ENCODE measurements around the gene DNM1.

The DNM1 gene

DNA sequence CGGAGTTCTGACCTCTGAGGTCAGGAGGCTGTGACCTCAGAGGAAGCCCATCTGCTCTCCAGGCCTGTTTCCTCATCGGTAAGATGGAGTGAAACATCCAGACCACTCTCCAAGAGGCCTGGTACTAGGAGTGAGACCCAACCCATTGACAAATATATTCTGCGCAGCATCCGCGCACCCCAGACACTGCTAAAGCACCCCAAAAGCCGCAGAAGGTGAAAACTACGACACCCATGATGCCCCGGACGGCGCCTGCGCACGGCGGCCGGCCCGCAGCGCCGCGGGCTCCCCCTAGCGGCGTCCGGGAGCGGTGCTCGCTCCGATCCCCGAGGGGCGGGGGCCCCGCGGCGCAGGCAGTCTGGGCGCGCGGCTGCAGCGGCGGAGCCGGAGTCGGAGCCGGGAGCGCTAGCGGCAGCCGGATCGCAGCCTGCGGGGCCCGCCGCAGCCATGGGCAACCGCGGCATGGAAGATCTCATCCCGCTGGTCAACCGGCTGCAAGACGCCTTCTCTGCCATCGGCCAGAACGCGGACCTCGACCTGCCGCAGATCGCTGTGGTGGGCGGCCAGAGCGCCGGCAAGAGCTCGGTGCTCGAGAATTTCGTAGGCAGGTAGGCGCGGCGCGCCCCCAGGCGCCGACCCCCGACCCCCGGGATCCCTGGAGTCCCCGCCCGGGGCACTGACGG lies at the start of gene DNM1:
Gene DNM1, plus strand, starts transcription at position 356 of the 683 bp plus-strand sequence. Its CDS starts 92 bp downstream, at position 448.
- Histone ChIP-seq H3K9ac (ENCODE audit: low read depth in 1 of 2, low read length in 2 of 2) (peak within 1 kb of the TSS; percentile 23 to 52), H3K36me3 (ENCODE audit: control insufficient read depth in 2 of 2, insufficient read depth in 2 of 2, low read length in 2 of 2) (no peaks in the 10 kb centered on the region), H3K4me1 (ENCODE audit: control insufficient read depth in 2 of 2, insufficient read depth in 2 of 2, low read length in 2 of 2) (peaks cover 5 to 10% of the 10 kb centered on the region in 2 donors), H3K27me3 (ENCODE audit: control insufficient read depth in 2 of 2, insufficient read depth in 2 of 2, low read length in 2 of 2) (peaks cover 11 to 18% of the 10 kb centered on the region in 2 donors), H3K4me3 (ENCODE audit: low read length in 2 of 2) (peak within 1 kb of the TSS; percentile 66 to 71), H3K27ac (ENCODE audit: low read depth in 2 of 2, low read length in 2 of 2) (no peak within 1 kb of the TSS), H3K9me3 (ENCODE audit: control insufficient read depth in 2 of 2, low read length in 2 of 2) (no peaks in the 10 kb centered on the region)

DNA sequence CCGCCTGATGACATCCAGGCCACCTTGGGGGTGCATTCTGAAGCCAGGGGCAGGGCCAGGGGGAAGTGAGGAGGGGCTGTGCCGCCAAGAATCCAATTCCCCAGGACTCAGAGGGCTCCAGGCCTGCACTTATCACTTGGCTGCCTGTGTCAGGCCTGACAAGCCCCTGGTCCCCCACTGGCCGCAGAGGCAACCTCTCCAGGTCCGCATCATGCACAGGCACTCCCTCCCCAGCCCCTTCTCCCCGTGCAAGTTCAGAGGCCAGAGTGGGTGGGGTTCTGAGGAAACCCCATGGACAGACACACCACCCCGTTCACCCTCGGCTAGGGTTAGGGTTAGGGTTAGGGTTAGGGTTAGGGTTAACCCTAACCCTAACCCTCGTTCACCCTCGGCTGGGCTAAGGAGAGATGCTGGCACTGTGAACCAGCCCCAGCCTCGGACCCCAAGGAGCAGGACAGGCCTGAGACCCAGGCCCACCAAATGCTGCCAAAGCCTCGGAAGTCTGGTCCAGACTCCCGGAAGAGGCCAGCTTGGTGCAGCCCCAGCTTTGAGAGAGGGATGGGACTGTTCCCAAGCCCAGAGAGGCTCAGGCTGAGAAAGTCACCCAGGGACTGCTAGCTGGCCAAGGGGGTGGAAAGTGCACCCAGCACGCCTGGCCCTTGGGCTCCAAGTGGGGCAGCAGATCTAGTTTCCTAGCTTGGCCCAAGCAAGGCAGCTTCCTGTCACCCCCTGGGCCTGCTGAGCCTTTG lies 49.1 kb upstream of the DNM1 start:
- Histone ChIP-seq H3K4me1 (ENCODE audit: control insufficient read depth in 2 of 2, insufficient read depth in 2 of 2, low read length in 2 of 2) (peaks cover 12 to 16% of the 10 kb centered on the region in 2 donors), H3K27me3 (ENCODE audit: control insufficient read depth in 2 of 2, insufficient read depth in 2 of 2, low read length in 2 of 2) (no peaks in the 10 kb centered on the region), H3K9me3 (ENCODE audit: control insufficient read depth in 2 of 2, low read length in 2 of 2) (no peaks in the 10 kb centered on the region), H3K4me3 (ENCODE audit: low read length in 2 of 2) (no peak overlapping the region), H3K9ac (ENCODE audit: low read depth in 1 of 2, low read length in 2 of 2) (no peak overlapping the region), H3K36me3 (ENCODE audit: control insufficient read depth in 2 of 2, insufficient read depth in 2 of 2, low read length in 2 of 2) (no peaks in the 10 kb centered on the region), H3K27ac (ENCODE audit: low read depth in 2 of 2, low read length in 2 of 2) (no peak overlapping the region)

GRCh38 chr9:128155736-128156500 lies 47.3 kb upstream of the DNM1 start:
- Histone ChIP-seq H3K36me3 (ENCODE audit: control insufficient read depth in 2 of 2, insufficient read depth in 2 of 2, low read length in 2 of 2) (no peaks in the 10 kb centered on the region), H3K4me1 (ENCODE audit: control insufficient read depth in 2 of 2, insufficient read depth in 2 of 2, low read length in 2 of 2) (peaks cover 9 to 10% of the 10 kb centered on the region in 2 donors), H3K4me3 (ENCODE audit: low read length in 2 of 2) (no peak overlapping the region), H3K9ac (ENCODE audit: low read depth in 1 of 2, low read length in 2 of 2) (no peak overlapping the region), H3K27ac (ENCODE audit: low read depth in 2 of 2, low read length in 2 of 2) (no peak overlapping the region), H3K9me3 (ENCODE audit: control insufficient read depth in 2 of 2, low read length in 2 of 2) (no peaks in the 10 kb centered on the region), H3K27me3 (ENCODE audit: control insufficient read depth in 2 of 2, insufficient read depth in 2 of 2, low read length in 2 of 2) (no peaks in the 10 kb centered on the region)

GRCh38 chr9:128159522-128159783 lies 43.7 kb upstream of the DNM1 start:
- Histone ChIP-seq H3K9me3 (ENCODE audit: control insufficient read depth in 2 of 2, low read length in 2 of 2) (no peaks in the 10 kb centered on the region), H3K36me3 (ENCODE audit: control insufficient read depth in 2 of 2, insufficient read depth in 2 of 2, low read length in 2 of 2) (peaks cover 10 to 14% of the 10 kb centered on the region in 2 donors), H3K9ac (ENCODE audit: low read depth in 1 of 2, low read length in 2 of 2) (peak overlapping the region; percentile 81 to 86), H3K4me3 (ENCODE audit: low read length in 2 of 2) (peak overlapping the region; percentile 64 to 80), H3K27me3 (ENCODE audit: control insufficient read depth in 2 of 2, insufficient read depth in 2 of 2, low read length in 2 of 2) (no peaks in the 10 kb centered on the region), H3K4me1 (ENCODE audit: control insufficient read depth in 2 of 2, insufficient read depth in 2 of 2, low read length in 2 of 2) (peaks cover 12 to 13% of the 10 kb centered on the region in 2 donors), H3K27ac (ENCODE audit: low read depth in 2 of 2, low read length in 2 of 2) (peak overlapping the region; percentile 78 to 82)

DNA sequence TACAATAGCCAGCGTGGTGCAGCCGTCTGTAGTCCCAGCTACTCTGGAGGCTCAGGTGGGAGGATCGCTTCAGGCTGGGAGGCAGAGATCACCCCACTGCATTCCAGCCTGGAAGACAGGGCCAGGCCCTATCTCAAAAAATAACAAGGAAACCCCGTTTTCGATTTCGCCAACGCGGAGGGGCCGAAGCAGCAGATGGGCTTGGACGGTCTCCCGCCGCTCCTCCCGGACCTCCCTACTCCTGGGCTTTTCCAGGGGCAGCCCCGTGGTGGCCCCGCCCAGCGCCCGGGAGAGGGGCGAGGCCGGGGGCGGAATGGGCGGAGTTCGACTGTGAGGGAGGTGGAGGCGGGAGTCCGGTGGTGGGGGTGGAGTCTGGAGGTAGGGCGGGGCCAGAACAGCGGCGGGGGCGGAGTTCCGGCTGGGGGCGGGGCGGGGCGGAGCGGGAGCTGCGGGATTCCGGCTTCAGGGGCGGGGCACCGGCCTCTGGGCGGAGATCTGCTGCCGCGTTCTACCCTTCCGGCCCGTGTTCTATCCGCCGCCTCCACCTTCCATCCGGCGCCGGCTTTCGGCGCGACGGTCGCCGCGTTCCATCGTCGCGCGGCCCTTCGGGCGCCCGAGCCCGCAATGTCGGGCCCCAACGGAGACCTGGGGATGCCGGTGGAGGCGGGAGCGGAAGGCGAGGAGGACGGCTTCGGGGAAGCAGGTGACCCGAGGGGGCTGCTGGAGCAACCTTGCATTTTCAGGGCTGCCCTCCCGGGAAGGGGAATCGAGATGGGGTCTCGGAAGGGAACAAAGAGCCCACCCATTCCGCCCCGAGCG lies 43.2 kb upstream of the DNM1 start, which contains the start of gene BBLN:
Gene BBLN, plus strand, starts transcription at position 482 of the 819 bp plus-strand sequence. Its CDS starts 143 bp downstream, at position 625.
- H3K27me3 ChIP-seq (ENCODE audit: control insufficient read depth in 2 of 2, insufficient read depth in 2 of 2, low read length in 2 of 2) = no peaks in the 10 kb centered on the region
- H3K9me3 ChIP-seq (ENCODE audit: control insufficient read depth in 2 of 2, low read length in 2 of 2) = no peaks in the 10 kb centered on the region
- peaks cover 12 to 13% of the 10 kb centered on the region in 2 donors for H3K4me1 ChIP-seq (ENCODE audit: control insufficient read depth in 2 of 2, insufficient read depth in 2 of 2, low read length in 2 of 2)
- peak within 1 kb of the TSS; percentile 72 to 85 for H3K4me3 ChIP-seq (ENCODE audit: low read length in 2 of 2)
- H3K9ac ChIP-seq (ENCODE audit: low read depth in 1 of 2, low read length in 2 of 2) = peak within 1 kb of the TSS; percentile 81 to 86
- H3K27ac ChIP-seq (ENCODE audit: low read depth in 2 of 2, low read length in 2 of 2) = peak within 1 kb of the TSS; percentile 78 to 82
- H3K36me3 ChIP-seq (ENCODE audit: control insufficient read depth in 2 of 2, insufficient read depth in 2 of 2, low read length in 2 of 2) = peaks cover 10 to 16% of the 10 kb centered on the region in 2 donors

DNA sequence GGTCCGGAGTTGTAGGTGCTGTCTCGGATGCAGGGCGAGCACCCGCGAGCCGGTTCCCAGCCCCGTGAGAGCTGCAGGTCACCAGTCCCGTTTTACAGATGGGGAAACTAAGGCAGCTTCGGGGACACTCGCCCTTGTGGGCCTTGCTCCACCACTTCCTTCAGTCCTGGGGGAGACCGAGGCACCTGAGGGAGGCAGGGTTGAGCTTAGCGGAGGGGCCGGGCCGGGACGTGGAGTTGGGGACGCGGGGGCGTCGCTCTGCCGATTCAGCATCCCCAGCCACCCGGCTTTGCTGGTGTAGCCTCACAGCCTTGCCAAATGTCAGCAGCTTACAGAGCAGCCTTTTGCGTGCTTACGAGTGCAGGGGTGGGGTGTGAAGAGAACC lies 42.6 kb upstream of the DNM1 start:
- no peaks in the 10 kb centered on the region for H3K27me3 ChIP-seq (ENCODE audit: control insufficient read depth in 2 of 2, insufficient read depth in 2 of 2, low read length in 2 of 2)
- peak overlapping the region; percentile 77 to 79 for H3K9ac ChIP-seq (ENCODE audit: low read depth in 1 of 2, low read length in 2 of 2)
- H3K27ac ChIP-seq (ENCODE audit: low read depth in 2 of 2, low read length in 2 of 2) = peak overlapping the region in 1 of 2 donors; percentile 65
- peaks cover 10 to 16% of the 10 kb centered on the region in 2 donors for H3K36me3 ChIP-seq (ENCODE audit: control insufficient read depth in 2 of 2, insufficient read depth in 2 of 2, low read length in 2 of 2)
- no peaks in the 10 kb centered on the region for H3K9me3 ChIP-seq (ENCODE audit: control insufficient read depth in 2 of 2, low read length in 2 of 2)
- peaks cover 12 to 13% of the 10 kb centered on the region in 2 donors for H3K4me1 ChIP-seq (ENCODE audit: control insufficient read depth in 2 of 2, insufficient read depth in 2 of 2, low read length in 2 of 2)
- H3K4me3 ChIP-seq (ENCODE audit: low read length in 2 of 2) = peak overlapping the region; percentile 72 to 85

GRCh38 chr9:128161215-128161902 lies 41.8 kb upstream of the DNM1 start:
- no peaks in the 10 kb centered on the region for H3K27me3 ChIP-seq (ENCODE audit: control insufficient read depth in 2 of 2, insufficient read depth in 2 of 2, low read length in 2 of 2)
- peaks cover 12 to 23% of the 10 kb centered on the region in 2 donors for H3K36me3 ChIP-seq (ENCODE audit: control insufficient read depth in 2 of 2, insufficient read depth in 2 of 2, low read length in 2 of 2)
- H3K4me3 ChIP-seq (ENCODE audit: low read length in 2 of 2) = peak overlapping the region in 1 of 2 donors; percentile 85
- no peak overlapping the region for H3K27ac ChIP-seq (ENCODE audit: low read depth in 2 of 2, low read length in 2 of 2)
- peak overlapping the region in 1 of 2 donors; percentile 77 for H3K9ac ChIP-seq (ENCODE audit: low read depth in 1 of 2, low read length in 2 of 2)
- H3K9me3 ChIP-seq (ENCODE audit: control insufficient read depth in 2 of 2, low read length in 2 of 2) = no peaks in the 10 kb centered on the region
- peaks cover 12 to 13% of the 10 kb centered on the region in 2 donors for H3K4me1 ChIP-seq (ENCODE audit: control insufficient read depth in 2 of 2, insufficient read depth in 2 of 2, low read length in 2 of 2)

GRCh38 chr9:128162215-128163026 lies 40.8 kb upstream of the DNM1 start:
- Histone ChIP-seq H3K9me3 (ENCODE audit: control insufficient read depth in 2 of 2, low read length in 2 of 2) (no peaks in the 10 kb centered on the region), H3K27me3 (ENCODE audit: control insufficient read depth in 2 of 2, insufficient read depth in 2 of 2, low read length in 2 of 2) (no peaks in the 10 kb centered on the region), H3K36me3 (ENCODE audit: control insufficient read depth in 2 of 2, insufficient read depth in 2 of 2, low read length in 2 of 2) (peaks cover 20 to 33% of the 10 kb centered on the region in 2 donors), H3K4me1 (ENCODE audit: control insufficient read depth in 2 of 2, insufficient read depth in 2 of 2, low read length in 2 of 2) (peaks cover 12 to 13% of the 10 kb centered on the region in 2 donors), H3K9ac (ENCODE audit: low read depth in 1 of 2, low read length in 2 of 2) (no peak overlapping the region), H3K4me3 (ENCODE audit: low read length in 2 of 2) (no peak overlapping the region), H3K27ac (ENCODE audit: low read depth in 2 of 2, low read length in 2 of 2) (no peak overlapping the region)
